Pulmonary artery endothelial cell (primary cell): ENCODE data around the gene HPGDS. TPM values are rescaled to one million over a fixed set of nuclear protein-coding genes. Genes with fewer than 3 reads are reported as not detected.
"Not testable (repeated sequence)": the region's sequence is repeated elsewhere in the genome, so short reads cannot be mapped to it uniquely, and the experiment has no call there.

Experiments used
- DNase-seq: peaks from one replicate; pipeline ENCODE4 v3.0.0-alpha.2; 2011; ENCODE audit warnings: low read depth, low spot score
- total RNA-seq: library from RNA; depleted of rRNA; stranded (reverse); fragments of >200 nt; gene quantifications from 2 replicates; pipeline ENCODE4 v1.2.3, GENCODE V29; 2014

The HPGDS gene
- total RNA-seq, 1 donor from 2014 or later = not detected

DNA sequence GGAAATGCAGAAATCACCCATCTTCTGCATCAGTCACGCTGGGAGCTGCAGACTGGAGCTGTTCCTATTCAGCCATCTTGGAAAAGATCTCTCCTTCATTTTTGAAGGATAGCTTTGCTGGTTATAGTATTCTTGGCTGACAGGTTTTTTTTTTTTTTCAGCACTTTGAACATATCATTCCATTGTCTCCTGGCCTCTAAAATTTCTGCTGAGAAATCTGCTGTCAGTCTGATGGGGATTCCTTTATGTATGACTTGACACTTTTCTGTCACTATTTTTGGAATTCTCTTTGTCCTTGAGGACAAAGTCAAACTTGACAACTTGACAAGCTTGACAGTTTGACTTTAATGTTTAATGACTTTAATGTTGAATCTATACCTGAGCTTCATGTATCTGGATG, 16.8 kb downstream of the HPGDS start:
- DNase-seq = no peak

GRCh38 chr4:94319927-94320326, 22.7 kb downstream of the HPGDS start:
- DNase-seq = not testable (repeated sequence)

DNA sequence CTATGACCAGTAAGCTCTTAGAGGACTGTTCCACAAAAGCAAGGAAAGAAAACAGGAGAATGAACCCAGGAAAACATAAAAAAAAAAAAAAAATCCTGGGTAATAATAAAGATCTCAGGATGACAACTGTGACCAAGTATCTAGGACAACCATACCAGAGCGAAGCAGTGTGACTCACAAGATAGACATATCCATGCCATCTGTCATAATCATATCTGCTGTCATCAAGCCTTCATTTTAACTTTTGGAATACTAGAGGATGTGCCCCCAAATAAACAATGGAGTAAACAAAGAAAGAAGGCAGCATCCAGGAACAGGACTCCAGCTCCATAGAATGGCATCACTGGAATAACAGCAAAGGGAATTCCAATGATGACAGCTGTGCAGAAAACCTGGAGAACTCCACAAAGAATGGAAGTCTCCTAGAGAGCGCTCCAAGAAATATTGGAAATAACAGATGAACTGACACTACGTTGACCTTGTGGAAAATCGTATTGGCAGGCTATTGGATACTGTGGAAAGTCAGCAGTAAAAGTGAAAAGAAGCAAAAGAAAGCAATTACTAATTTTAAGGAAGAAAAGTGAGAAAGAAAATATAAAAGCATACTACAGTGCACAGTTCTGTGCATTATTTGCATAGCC, 35.3 kb downstream of the HPGDS start:
- no peak for DNase-seq

- peak; percentile 59 for DNase-seq
Observed at GRCh38 chr4:94306713-94307112, 35.9 kb downstream of the HPGDS start.

DNA sequence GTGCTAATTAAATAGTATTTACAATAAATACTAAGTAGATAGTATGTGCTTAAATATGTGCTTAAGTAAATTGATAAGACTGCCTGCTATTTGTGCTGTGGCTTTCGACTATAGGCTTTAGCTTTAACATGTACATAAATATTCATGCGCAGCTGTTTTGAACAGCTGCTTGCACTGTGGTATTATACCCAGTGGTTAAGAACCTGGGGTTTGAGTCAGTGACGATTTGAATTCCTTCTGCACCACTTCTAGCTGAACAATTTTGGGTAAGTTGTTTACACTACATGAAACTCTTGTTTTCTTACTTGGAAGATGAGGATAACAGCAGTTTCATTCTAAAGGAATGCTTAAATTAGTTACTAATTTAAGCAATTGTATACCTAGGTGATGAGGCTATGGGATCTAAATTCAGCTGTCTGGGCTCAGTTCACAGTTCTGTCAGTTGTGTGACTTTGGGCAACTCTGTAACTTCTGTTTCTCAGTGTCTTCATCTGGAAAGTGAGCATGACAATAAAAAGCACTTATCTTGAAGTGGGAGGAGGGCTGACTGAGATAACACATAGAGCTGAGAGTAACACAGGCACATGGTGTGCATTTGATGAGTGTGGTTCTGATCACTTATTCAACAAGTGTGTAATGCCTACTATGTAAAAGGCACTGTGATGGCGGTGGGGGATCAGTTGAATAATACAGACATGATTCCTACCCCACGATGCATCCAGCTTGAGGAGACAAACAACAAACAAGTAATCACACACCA, 37.0 kb downstream of the HPGDS start:
- no peak for DNase-seq

GRCh38 chr4:94304365-94304971, 38.2 kb downstream of the HPGDS start:
- peak; percentile 17 for DNase-seq

DNA sequence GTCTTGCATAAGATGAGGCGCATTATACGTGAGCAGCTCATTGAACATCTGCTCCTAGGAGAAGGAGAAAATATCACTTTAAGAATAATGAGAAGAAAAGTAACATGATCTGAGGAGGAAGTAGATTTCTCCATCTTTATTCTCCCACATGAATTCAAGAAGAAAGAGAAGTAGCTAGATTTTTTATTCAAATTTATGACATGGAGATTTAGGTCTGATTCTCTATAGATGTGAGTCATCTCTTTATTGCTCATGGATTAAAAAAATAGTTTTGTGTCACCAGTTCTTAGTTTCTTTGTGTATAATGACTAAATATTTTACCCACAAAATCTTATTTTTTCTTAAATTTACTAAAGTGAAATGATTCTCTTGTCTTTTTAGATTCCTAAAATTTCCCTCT, 40.4 kb downstream of the HPGDS start:
- DNase-seq = no peak

- DNase-seq = no peak
Observed at GRCh38 chr4:94298725-94299252, 43.8 kb downstream of the HPGDS start.

DNA sequence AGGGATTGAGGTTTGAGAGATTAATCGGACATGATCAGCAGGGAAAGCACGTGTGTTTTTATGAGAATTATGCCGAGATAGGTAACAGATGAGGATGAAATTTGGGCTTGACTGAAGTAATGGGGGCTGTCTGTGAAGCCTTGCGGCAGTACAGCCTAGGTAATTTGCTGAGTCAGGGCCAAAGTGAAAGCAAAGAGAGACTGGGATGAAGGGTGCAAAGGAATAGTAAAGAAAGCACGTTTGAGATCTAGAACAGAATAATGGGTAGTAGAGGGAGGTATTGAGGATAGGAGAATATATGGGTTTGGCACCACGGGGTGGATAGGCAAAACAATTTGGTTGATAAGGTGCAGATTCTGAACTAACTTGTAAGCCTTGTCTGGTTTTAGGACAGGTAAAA, 47.2 kb downstream of the HPGDS start:
- not testable (repeated sequence) for DNase-seq

- DNase-seq = not testable (repeated sequence)
Observed at GRCh38 chr4:94293981-94294380, 48.7 kb downstream of the HPGDS start.

DNA sequence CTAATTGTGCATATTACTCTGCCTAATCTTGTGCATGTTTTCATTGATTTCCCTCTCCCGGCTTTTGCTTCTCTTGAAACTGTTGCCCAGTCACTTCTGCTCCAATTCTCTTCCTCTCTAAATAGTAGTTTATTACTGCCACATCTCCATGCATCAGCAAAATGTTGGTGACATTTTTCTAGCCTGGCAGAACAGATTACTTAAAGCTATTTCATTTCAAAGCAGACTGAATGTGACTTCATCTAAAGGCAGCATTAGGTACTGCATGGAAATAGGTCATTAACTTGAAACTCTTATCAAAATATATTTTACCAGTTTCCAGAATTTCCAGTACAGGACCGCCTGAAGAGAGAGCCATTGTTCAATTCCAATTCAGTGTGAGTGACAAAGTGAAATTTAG, 52.4 kb downstream of the HPGDS start:
- no peak for DNase-seq

DNA sequence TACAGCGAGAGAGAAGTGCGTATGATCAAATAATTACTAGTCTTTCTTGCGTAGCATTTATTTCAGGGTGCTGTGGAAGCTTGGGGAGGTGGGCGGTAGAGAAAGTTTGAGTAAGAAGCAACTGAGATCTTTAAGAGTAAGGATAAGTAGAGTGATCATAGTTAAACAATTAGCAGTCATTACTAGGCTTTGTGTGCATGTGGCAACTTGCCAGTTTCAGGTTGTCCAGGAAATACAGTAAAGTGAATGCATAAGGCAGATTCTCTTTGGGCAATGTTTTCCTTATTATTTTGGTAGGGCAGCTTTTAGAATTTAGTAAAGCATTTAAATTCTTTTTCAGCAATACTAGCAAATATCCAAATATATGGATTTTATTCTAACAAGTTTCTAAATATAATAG, 57.0 kb downstream of the HPGDS start:
- no peak for DNase-seq

GRCh38 chr4:94284889-94285288, 57.7 kb downstream of the HPGDS start:
- no peak for DNase-seq

DNA sequence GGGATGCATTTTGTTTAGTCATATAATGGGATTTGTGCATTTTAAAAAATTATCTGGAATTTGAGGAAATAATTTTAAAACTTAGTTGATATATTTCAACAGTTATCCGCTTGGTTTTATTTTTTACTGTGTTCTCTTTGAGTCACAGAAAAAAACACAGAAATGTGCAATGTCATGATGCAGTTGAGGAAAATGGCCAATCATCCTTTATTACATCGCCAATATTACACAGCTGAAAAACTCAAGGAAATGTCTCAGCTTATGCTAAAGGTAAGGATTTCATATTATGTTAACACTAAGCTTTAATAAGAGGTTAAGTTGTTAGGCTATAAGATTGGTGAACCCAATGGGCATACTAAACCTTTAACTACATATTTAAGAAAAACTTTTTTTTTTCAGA, 63.9 kb downstream of the HPGDS start:
- no peak for DNase-seq

DNA sequence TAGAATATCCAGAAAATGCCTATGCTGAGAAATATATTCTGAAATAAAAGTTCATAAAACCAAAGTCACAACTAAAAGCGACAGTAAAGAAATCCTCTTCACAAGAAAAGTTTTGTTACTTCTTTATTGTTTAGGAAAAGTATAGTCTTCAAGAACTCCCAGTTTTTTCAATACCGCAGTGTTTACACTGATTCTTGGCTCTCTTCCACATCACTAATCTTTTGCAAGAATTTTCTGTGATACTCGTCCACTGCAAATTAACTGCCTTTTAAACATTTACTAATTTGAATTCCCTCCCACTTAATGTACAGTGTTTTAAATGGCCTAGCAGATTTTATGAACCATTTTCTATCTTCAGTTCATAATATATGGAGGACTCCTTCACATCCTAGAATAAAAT, 65.1 kb downstream of the HPGDS start:
- no peak for DNase-seq

DNA sequence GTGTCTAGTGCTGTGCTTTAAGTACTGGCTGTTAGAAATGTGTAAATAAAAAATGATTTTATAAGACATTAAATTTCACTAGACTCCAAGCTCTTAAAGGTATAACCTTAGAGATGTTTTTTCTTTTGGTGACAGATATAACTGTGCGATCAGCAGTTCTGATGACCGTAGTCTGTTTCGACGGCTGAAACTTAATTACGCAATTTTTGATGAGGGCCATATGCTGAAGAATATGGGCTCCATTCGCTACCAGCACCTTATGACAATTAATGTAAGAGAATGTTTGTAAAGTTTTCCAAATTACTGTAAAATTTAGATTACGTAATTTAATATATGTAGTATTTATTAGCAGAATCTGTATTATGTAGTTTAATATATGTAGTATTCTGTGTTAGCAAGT, 66.4 kb downstream of the HPGDS start:
- DNase-seq = no peak

DNA sequence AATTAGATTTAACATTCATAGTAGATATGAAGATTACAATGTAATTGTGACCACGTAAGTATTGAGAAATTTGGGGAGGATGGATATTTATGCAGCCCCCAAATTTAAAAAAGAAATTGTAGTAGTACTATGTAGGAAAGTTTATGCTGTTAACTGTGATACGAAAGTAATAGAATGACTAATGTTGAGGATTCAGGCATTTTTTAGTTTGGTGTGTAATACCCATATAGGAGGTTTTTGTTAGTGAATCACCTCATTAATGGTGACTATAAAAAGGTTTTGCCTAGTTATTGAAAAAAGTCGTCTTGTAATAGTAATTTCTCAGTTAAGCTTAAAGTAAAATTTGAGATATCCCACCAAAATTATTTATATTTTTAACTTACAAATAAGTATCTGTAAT, 67.7 kb downstream of the HPGDS start:
- no peak for DNase-seq

DNA sequence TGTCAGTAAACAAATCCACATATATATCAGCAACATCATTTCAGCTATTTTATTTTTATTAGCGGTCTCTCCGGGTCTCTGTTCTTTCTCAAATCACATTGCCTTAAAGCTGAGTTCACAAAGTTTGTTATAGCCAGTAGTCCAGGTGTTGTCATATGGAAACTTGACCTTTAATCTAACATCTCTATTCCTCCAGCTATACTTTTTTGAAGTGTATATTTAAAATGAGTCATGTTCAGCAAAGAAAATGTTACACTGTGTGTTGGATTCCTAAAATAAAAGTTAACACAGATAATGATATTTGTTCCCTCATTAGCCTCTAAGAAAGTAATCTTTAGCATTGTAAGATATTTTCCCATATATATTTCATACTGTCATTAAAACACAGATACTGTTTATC, 71.4 kb downstream of the HPGDS start:
- DNase-seq = no peak

DNA sequence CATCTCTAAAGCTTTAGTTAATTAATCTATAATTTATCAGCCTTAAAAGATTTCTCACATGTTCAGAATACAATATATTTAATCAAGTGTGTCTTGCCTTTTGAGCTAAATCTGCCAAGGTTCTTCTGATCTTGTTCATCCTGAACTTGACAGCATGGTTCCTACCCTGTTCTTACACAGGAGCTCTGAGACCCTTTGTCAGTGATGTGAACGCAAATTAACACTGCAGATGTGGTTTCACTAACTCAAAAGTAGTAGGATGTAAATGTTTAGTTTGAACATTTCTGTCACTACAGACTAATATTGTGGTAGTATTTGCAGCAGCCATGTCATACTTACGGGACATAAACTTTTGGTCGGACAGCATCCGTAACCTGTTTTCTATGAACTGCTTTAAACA, 75.6 kb downstream of the HPGDS start:
- no peak for DNase-seq

DNA sequence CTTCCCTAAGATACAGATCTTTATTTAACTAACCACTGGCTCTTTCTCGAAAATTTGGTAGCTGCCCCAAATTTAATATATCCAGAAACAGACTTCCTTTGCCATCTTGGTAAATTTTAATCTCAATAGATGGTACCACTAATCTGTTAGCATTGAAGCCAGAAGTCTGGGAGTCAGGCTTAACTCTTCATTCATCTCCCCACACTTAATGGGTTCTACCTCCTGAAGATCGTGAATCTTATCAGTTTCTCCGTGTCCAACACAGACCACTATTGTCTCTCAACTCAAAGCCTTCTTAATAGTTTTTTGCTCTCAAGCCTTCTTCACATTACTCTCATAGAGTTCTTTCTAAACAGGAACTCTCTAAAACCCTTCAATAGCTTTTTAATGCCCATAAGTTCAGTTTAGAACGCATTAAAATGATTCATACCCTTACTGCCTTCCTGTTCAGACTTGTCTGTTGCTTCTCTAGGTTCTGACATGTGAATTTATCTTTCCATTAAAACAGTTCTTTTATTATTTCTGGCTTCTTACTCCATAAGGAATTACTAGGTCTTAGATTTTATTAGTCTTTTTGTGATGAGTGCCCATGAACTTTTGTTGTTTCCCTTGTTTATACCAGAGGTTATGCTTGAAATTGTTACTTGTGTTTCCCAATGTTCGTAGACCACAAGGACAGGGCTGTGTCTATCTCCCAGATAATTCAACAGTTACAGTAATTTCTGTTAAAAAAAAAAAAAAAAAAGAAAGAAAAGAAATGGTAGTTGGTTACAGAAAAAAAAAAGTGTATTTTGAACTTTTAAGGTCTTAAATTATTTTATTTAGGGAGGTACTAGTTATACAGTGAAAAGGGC, 80.2 kb downstream of the HPGDS start:
- DNase-seq = no peak

DNA sequence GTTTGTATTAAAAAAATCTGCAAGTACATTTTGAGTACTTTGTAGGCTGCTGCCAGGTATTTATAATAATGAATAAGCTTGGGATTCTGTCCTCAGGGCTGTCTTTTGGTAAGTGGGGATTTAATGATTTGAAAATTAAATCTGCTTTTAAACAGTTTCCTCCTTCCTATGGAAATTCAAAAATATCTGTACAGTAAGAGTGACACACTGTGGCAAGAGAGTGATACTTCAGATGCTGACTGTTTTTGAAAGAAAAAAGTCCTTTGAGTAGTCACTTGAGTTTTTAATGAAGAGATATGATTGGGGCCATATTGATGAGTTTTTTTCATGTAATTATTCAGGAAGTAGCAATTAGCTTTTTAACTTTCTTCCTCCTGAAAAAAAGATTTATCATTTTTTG, 85.8 kb downstream of the HPGDS start:
- no peak for DNase-seq
